ENCODE measurements around the gene DCAF5.
"Not testable (repeated sequence)": the region's sequence is repeated elsewhere in the genome, so short reads cannot be mapped to it uniquely, and the experiment has no call there.

Gene DCAF5, protein sequence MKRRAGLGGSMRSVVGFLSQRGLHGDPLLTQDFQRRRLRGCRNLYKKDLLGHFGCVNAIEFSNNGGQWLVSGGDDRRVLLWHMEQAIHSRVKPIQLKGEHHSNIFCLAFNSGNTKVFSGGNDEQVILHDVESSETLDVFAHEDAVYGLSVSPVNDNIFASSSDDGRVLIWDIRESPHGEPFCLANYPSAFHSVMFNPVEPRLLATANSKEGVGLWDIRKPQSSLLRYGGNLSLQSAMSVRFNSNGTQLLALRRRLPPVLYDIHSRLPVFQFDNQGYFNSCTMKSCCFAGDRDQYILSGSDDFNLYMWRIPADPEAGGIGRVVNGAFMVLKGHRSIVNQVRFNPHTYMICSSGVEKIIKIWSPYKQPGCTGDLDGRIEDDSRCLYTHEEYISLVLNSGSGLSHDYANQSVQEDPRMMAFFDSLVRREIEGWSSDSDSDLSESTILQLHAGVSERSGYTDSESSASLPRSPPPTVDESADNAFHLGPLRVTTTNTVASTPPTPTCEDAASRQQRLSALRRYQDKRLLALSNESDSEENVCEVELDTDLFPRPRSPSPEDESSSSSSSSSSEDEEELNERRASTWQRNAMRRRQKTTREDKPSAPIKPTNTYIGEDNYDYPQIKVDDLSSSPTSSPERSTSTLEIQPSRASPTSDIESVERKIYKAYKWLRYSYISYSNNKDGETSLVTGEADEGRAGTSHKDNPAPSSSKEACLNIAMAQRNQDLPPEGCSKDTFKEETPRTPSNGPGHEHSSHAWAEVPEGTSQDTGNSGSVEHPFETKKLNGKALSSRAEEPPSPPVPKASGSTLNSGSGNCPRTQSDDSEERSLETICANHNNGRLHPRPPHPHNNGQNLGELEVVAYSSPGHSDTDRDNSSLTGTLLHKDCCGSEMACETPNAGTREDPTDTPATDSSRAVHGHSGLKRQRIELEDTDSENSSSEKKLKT

DNA sequence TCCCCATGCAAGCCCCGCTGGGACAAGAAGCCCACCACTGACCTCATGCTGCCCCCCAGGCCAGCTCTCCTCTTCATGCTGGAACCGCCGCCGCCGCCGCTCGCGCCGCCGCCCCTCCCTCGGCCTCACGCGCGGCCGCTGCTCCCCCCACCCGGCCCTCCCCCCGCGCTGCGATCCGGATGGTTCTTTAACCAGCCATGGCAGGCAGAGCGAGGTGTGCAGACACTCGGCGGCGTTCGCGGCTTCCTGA is at the start of gene DCAF5:
Gene DCAF5 (minus strand): TSS at position 218 of the 250 bp plus-strand sequence. CDS start 141 bp downstream, at position 77.
- in situ Hi-C loops (cut with MboI; ENCODE audit: low sequenced_read_pairs): no loop called here
- peaks cover 4% of the 10 kb centered on the region; the same call in 1 of the 2 replicates for H3K36me3 ChIP-seq (replicated peaks)
- H3K27me3 ChIP-seq (ENCODE audit: low read depth): no peaks in the 10 kb centered on the region
- H3K4me3 ChIP-seq: peak within 1 kb of the TSS; percentile 77
- peaks cover 4% of the 10 kb centered on the region; the same call in 1 of the 2 replicates for H3K4me1 ChIP-seq
- no peaks in the 10 kb centered on the region for H3K9me3 ChIP-seq
- peak in 1 of 2 experiments; percentile 97 for DNase-seq (ENCODE audit: low spot score in 2 of 2)

DNA sequence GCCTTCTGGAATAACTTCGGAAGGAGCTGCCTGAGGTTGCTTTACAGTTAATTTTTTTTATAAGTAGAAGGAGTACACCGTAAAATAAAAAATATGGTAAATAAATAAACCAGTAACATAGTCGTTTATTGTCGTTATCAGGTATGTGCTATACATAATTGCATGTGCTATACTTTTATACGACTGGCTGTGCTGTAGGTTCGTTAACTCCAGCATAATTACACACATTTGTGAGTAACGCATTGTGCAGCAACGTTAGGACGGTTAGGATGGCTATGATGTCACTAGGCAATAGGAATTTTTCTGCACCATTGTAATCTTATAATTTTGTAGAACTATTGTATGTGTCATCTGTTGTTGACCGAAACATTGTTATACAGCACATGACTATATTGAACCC is 46.9 kb upstream of the DCAF5 start:
- no peaks in the 10 kb centered on the region for H3K36me3 ChIP-seq (replicated peaks)
- no peak overlapping the region for H3K4me3 ChIP-seq
- no peaks in the 10 kb centered on the region for H3K9me3 ChIP-seq
- DNase-seq (ENCODE audit: low spot score in 2 of 2): no peak
- in situ Hi-C loops (cut with MboI; ENCODE audit: low sequenced_read_pairs): no loop called here
- no peaks in the 10 kb centered on the region for H3K4me1 ChIP-seq
- H3K27me3 ChIP-seq (ENCODE audit: low read depth): no peaks in the 10 kb centered on the region

DNA sequence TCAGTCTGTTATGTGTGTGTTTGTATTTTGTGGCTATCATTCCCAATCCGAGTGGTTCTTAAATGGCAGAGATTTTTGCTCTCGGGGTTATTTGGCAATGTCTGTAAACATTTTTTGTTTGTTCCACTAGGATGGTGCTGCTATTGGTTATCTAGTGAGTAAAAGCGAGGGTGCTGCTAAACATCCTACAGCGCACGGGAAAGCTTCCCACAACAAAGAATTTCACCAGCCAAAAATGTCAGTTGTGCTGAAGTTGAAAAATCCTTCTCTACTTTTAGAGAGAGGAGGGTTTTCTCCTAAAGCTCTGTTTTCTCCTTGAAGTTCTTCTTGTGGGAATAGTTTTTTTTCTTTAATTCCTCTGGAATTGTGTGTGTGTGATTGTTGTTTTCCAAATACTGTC is 40.8 kb upstream of the DCAF5 start:
- Histone ChIP-seq H3K27me3 (ENCODE audit: low read depth) (peaks cover 4% of the 10 kb centered on the region), H3K4me1 (peaks cover 16% of the 10 kb centered on the region), H3K9me3 (no peaks in the 10 kb centered on the region), H3K4me3 (no peak overlapping the region), H3K36me3 (replicated peaks) (no peaks in the 10 kb centered on the region)
- DNase-seq (ENCODE audit: low spot score in 2 of 2): no peak
- in situ Hi-C loops (cut with MboI; ENCODE audit: low sequenced_read_pairs): no loop called here

DNA sequence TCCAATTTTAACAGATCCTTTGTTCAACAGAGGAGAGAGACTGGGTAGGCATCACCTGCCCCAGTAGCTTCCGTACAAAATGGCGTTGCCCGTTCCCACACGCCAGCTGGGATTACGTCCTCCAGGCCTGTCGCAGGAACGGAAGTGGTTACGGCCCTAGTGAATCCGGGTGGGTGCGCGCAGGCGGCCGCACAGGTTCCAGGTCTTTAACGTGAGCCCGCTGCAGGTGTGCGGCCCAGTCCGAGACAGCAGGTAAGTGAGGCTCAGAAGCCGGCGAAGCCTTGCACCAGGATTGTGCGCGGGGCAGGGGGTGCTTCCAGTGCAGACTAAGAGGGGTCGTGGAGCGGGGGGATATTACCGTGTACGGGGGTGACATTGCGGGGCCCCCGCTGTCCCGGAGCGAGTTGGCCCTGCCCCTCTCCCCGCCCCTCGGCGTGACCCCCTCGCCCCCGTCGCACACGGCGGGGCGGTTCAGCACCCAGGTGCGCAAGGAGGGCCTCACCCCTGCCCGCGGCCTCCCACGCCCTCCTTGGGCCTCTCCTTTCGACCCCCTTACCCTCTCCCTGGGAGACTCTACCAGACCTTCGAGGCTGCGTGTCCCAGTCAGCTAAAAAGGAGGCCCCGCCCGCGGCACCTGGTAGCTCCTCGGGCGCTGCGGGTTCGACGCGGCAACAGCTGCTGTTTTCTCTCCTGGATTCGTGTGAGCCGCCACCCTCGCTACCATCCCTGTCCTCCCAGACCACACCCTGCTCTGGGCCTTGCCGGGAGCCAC is 38.6 kb upstream of the DCAF5 start, which contains the start of gene EXD2:
Gene EXD2 (plus strand): TSS at position 159 of the 772 bp plus-strand sequence. CDS start 17,973 bp downstream, outside the sequence.
- H3K4me1 ChIP-seq: peaks cover 16% of the 10 kb centered on the region
- H3K27me3 ChIP-seq (ENCODE audit: low read depth): peaks cover 25% of the 10 kb centered on the region
- in situ Hi-C loops (cut with MboI; ENCODE audit: low sequenced_read_pairs): no loop called here

DNA sequence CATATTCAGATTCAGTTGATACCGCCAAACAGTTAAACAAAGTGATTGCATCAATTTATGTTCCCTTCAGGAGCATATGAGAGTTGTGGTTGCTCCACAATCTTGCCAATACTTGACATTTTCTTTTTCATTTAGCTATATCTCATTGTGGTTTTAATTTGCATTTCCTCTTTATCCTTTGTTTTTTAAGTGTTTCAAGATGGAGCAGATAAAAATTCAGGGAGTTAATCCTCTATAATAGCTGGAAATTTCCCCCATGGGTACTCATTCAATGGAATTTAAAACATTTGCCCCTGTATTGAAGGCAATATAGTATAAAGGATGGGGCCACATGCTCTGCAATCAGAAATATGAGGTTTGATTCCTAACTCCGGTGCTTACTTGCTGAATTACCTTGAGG is 37.3 kb upstream of the DCAF5 start:
- in situ Hi-C loops (cut with MboI; ENCODE audit: low sequenced_read_pairs): no loop called here
- Histone ChIP-seq H3K36me3 (replicated peaks) (no peaks in the 10 kb centered on the region), H3K4me1 (peaks cover 16% of the 10 kb centered on the region), H3K4me3 (no peak overlapping the region), H3K27me3 (ENCODE audit: low read depth) (peaks cover 25% of the 10 kb centered on the region), H3K9me3 (no peaks in the 10 kb centered on the region)
- DNase-seq (ENCODE audit: low spot score in 2 of 2): peak in 1 of 2 experiments; percentile 62

More for the DNA sequence above, 38.6 kb upstream of the DCAF5 start, which contains the start of gene EXD2:
- no peaks in the 10 kb centered on the region for H3K36me3 ChIP-seq (replicated peaks)
- no peaks in the 10 kb centered on the region for H3K9me3 ChIP-seq
- DNase-seq (ENCODE audit: low spot score in 2 of 2): peak; percentile 80 to 92
- peak within 1 kb of the TSS; percentile 77 for H3K4me3 ChIP-seq

DNA sequence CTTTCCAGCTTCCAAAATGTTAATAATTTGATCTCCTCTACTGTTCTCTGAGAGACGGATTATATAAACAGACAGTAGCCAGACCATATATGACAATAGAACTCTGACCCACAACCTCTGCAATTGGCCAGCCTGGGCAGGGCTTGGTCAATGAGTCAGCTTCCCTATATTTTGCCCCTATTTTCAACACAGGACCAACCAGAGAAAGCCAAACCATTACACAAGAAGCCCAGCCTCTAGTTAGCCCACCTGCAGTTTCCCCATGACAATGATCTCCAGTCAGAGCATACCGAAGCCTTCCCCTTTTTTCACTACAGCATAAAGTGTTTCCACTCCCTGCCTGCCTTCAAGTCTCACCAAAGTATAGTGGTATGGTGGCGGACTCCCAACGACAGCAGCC is 30.8 kb upstream of the DCAF5 start:
- H3K9me3 ChIP-seq: no peaks in the 10 kb centered on the region
- no peaks in the 10 kb centered on the region for H3K4me1 ChIP-seq
- in situ Hi-C loops (cut with MboI; ENCODE audit: low sequenced_read_pairs): no loop called here
- no peak for DNase-seq (ENCODE audit: low spot score in 2 of 2)
- H3K36me3 ChIP-seq (replicated peaks): no peaks in the 10 kb centered on the region
- peaks cover 62% of the 10 kb centered on the region for H3K27me3 ChIP-seq (ENCODE audit: low read depth)
- no peak overlapping the region for H3K4me3 ChIP-seq

DNA sequence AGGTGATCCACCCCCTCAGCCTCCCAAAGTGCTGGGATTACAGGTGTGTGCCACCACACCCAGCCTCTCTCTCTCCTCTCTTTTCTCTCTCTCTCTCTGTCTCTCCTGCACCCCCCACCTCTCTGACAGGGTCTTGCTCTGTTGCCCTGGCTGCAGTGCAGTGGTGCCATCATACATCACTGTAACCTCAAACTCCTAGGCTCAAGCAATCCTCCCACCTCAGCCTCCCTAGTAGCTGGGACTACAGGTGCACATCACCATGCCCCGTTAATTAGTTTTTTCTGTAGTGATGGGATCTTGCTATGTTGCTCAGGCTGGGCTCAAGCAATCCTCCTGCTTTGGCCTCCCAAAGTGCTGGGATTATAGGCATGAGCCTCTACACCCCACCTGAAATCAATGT is 29.7 kb upstream of the DCAF5 start:
- DNase-seq (ENCODE audit: low spot score in 2 of 2); in situ Hi-C loops (cut with MboI; ENCODE audit: low sequenced_read_pairs); H3K4me3 ChIP-seq: not testable (repeated sequence)

DNA sequence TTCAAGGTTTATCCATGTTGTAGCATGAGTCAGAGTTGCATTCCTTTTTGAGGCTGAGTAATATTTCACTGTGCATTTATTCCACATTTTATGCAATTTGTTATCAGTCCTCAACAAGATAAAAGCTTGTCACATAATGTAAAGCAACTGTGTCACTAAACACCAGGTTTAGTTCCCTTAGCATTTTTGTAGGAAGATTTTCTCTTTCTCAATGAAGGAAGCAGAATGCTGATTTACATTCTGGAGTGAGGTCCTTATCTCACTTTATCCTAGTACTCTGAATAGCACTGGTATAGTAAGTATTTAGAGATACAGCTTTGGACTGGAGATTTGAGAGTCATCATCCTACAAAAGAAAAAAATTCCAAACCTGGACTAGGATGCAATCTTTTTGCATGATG is 28.6 kb upstream of the DCAF5 start:
- Histone ChIP-seq H3K4me1 (no peaks in the 10 kb centered on the region), H3K36me3 (replicated peaks) (no peaks in the 10 kb centered on the region), H3K9me3 (no peaks in the 10 kb centered on the region), H3K27me3 (ENCODE audit: low read depth) (peaks cover 47% of the 10 kb centered on the region), H3K4me3 (no peak overlapping the region)
- in situ Hi-C loops (cut with MboI; ENCODE audit: low sequenced_read_pairs): no loop called here
- DNase-seq (ENCODE audit: low spot score in 2 of 2): no peak

More for the DNA sequence above, 29.7 kb upstream of the DCAF5 start:
- H3K36me3 ChIP-seq (replicated peaks); H3K4me1 ChIP-seq; H3K9me3 ChIP-seq: not testable (repeated sequence)
- H3K27me3 ChIP-seq (ENCODE audit: low read depth): peaks cover 50% of the 10 kb centered on the region

DNA sequence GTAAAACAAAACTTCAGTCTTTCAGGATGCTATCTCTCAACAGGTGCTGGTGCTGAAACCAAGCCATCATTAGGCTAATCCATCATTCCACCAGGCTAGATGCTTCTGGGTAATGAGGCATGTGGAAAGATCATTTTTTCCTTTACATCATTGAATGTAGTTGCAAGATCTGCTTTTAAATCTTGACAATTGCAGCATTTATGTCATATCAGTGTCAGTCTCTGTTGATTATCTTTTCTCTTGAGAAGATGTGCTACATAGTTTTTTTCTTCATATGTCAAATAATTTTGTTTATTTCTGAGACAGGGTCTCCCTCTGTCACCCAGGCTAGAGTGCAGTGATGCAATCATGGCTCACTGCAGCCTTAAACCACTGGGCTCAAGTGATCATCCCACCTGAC is 22.2 kb upstream of the DCAF5 start:
- in situ Hi-C loops (cut with MboI; ENCODE audit: low sequenced_read_pairs): no loop called here
- H3K27me3 ChIP-seq (ENCODE audit: low read depth): peaks cover 25% of the 10 kb centered on the region
- H3K4me3 ChIP-seq: no peak overlapping the region
- no peaks in the 10 kb centered on the region for H3K4me1 ChIP-seq
- H3K36me3 ChIP-seq (replicated peaks): no peaks in the 10 kb centered on the region
- no peak for DNase-seq (ENCODE audit: low spot score in 2 of 2)
- H3K9me3 ChIP-seq: no peaks in the 10 kb centered on the region

DNA sequence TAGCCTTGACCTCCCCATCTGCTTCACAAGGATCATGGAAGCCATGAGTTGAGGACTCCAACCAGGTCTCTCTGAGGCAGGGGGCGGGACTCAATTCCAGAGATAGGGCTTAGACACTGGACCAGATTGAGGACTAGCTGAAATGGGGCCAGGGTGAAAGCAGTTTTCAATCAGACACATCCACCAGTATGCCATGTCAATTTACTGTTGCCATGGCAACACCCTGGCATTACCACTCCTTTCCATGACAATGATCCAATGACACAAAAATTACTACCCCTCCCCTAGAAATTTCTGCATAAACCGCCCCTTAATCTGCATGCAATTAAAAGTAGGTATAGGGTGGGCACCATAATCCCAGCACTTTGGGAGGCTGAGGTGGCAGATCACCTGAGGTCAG is 18.6 kb upstream of the DCAF5 start:
- Histone ChIP-seq H3K36me3 (replicated peaks) (no peaks in the 10 kb centered on the region), H3K9me3 (no peaks in the 10 kb centered on the region), H3K27me3 (ENCODE audit: low read depth) (peaks cover 18% of the 10 kb centered on the region), H3K4me1 (no peaks in the 10 kb centered on the region), H3K4me3 (no peak overlapping the region)
- in situ Hi-C loops (cut with MboI; ENCODE audit: low sequenced_read_pairs): no loop called here
- DNase-seq (ENCODE audit: low spot score in 2 of 2): no peak

DNA sequence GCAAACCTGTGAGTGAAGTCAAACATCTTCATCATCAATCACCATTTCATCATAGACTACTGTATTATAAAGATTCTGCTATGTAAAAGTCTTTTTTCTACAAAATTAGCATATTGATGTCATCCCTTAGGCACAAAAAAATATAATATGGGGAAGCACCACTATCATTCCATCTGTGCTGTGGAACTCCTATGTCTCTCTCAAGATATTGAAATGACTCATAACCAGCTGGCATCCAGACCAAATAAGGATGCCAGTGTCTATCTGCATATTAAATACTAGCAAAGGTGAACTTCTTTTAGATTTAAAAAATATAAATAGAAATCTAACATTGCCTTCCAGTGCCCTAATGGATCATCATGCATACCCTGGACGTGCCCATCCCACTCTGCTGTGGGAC is 17.9 kb upstream of the DCAF5 start:
- DNase-seq (ENCODE audit: low spot score in 2 of 2): no peak
- Histone ChIP-seq H3K4me3 (no peak overlapping the region), H3K27me3 (ENCODE audit: low read depth) (peaks cover 13% of the 10 kb centered on the region), H3K36me3 (replicated peaks) (no peaks in the 10 kb centered on the region), H3K4me1 (no peaks in the 10 kb centered on the region), H3K9me3 (no peaks in the 10 kb centered on the region)
- in situ Hi-C loops (cut with MboI; ENCODE audit: low sequenced_read_pairs): no loop called here

DNA sequence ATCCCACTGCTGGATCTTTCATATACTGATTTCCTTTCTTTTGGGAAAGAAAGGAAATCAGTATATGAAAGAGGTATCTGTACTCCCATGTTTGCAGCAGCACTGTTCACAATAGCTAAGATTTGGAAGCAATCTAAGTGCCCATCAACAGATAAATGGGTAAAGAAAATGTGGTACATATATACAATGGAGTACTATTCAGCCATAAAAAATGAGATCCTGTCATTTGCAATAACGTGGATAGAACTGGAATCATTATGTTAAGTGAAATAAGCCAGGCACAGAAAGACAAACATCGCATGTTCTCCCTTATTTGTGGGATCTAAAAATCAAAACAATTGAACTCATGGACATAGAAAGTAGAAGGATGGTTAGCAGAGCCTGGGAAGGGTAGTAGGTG is 12.9 kb upstream of the DCAF5 start:
- H3K36me3 ChIP-seq (replicated peaks); DNase-seq (ENCODE audit: low spot score in 2 of 2); H3K27me3 ChIP-seq (ENCODE audit: low read depth); in situ Hi-C loops (cut with MboI; ENCODE audit: low sequenced_read_pairs); H3K4me1 ChIP-seq; H3K4me3 ChIP-seq; H3K9me3 ChIP-seq: not testable (repeated sequence)

DNA sequence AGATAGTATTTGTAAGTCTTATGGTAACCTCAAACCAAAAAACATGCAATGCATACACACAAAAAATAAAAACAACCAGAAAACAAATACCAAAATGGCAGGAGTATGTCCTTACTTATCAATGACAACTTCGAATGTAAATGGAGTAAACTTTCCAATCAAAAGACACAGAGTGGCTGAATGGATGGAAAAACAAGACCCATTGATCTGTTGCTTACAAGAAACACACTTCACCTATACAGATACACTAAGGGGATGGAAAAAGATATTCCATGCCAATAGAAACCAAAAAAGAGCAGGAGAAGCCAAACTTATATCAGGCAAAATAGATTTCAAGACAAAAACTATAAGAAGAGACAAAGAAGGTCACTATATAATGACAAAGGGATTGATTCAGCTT is 8.7 kb upstream of the DCAF5 start:
- DNase-seq (ENCODE audit: low spot score in 2 of 2): no peak
- no peaks in the 10 kb centered on the region for H3K36me3 ChIP-seq (replicated peaks)
- H3K9me3 ChIP-seq: no peaks in the 10 kb centered on the region
- H3K4me3 ChIP-seq: no peak overlapping the region
- in situ Hi-C loops (cut with MboI; ENCODE audit: low sequenced_read_pairs): no loop called here
- peaks cover 7% of the 10 kb centered on the region for H3K27me3 ChIP-seq (ENCODE audit: low read depth)
- no peaks in the 10 kb centered on the region for H3K4me1 ChIP-seq

Measured in HAP-1 (cell line).